C4-2B (cell line): ENCODE measurements around the gene SSX2IP.
A peak's percentile ranks its signal among the peaks of the same experiment; 100 is the strongest.

ENCODE experiments used
- H3K27ac ChIP-seq: fragments of 450-650 bp; 2 replicates; pipeline ENCODE4 v1.5.1; 2017
- CTCF ChIP-seq: fragments of 450-650 bp; conservative IDR thresholded peaks from 2 replicates; pipeline ENCODE4 v1.5.1; 2017; ENCODE audit warnings: mild to moderate bottlenecking
- ZFX ChIP-seq: fragments of 450-650 bp; IDR thresholded peaks from 2 replicates; pipeline ENCODE4 v1.6.1; 2017

Gene SSX2IP

GRCh38 chr1:84693785-84694184 lies 3.5 kb upstream of the SSX2IP start:
- no peak overlapping the region for H3K27ac ChIP-seq
- TF ChIP-seq CTCF: no peak
- TF ChIP-seq ZFX: no peak

DNA sequence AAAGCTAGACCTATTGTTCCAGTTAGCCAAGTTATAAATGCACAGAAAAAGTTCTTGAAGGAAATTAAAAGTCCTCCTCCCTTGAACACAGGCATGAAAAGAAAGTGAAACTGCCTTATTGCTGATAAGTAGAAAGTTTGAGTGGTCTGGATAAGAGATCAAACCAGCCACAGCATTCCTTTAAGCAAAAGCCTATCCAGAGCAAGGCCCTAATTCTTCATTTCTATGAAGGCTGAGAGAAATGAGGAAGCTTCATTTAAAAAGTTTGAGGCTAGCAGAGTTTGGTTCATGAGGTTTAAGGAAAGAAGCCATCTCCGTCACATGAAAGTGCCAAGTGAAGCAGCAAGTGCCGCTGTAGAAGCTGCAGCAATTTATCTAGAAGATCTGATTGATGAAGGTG lies 2.7 kb upstream of the SSX2IP start:
- H3K27ac ChIP-seq: no peak overlapping the region
- TF ChIP-seq CTCF: no peak

DNA sequence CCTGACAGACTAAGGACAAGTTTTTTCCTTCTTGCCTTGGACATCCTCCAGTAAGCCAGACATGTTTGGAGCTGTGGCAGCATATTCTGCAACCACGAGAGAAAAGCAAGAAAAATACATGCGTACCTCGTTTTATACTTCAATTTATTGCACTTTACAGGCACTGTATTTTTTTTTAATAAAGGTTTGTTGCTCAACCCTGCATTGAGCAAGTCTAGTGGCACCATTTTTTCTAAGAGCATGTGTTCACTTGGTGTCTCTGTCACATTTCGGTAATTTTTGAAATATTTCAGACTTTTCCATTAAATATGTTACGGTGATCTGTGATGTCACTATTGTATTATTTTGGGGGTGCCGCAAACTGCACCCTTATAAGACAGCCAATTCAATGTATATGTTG lies 2.1 kb upstream of the SSX2IP start:
- TF ChIP-seq CTCF: no peak
- no peak for TF ChIP-seq ZFX
- H3K27ac ChIP-seq: no peak overlapping the region

GRCh38 chr1:84691122-84691783 lies 992 bp upstream of the SSX2IP start:
- peak overlapping the region; percentile 87 for H3K27ac ChIP-seq
- TF ChIP-seq CTCF (no peak), ZFX (no peak)

DNA sequence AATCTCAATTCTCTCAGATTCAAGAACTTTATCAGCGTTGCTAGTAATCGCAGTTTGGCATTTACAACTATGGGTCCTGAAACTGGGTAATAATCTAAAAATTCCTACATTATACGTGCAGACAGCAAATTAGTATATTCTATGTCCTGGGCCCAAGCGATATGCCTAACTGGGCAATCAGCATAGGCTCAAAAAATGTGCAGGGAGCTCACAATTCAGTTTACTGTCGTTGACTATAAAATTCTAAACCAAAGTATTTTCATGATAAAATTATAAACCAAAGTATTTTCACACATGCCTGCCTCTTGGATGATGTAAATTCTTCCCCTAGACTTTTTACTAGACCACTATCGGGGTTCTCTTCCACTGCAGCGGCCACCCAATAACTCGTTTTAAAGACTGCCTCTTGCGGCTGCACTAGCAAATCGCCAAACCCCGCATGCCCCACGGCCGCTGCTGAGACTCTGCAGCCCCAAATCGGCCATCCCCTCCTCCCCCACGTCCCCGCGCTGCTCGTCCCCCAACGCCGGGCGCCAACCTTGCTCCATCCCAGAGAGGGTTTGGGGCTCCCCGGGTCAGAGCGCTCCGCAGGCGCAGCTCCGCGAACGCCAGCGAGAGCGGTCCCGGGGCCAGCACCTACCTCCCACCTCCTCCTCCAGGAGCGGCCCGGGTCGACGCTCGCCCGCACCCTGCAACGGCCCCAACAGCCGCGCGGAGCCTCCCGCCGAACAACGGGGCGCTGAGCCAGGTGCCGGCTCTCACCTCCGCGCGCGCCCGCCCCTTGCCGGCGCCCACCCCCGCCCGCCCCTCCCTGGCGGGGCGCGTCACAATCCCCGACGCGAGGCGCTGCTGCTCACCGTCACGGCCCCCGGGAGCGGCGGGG lies 506 bp downstream of the SSX2IP start:
- TF ChIP-seq CTCF (peak; percentile 56), ZFX (0 out of 2 replicates have a peak, but pooled peaks have one; percentile 29)
- peak overlapping the region; percentile 87 for H3K27ac ChIP-seq

DNA sequence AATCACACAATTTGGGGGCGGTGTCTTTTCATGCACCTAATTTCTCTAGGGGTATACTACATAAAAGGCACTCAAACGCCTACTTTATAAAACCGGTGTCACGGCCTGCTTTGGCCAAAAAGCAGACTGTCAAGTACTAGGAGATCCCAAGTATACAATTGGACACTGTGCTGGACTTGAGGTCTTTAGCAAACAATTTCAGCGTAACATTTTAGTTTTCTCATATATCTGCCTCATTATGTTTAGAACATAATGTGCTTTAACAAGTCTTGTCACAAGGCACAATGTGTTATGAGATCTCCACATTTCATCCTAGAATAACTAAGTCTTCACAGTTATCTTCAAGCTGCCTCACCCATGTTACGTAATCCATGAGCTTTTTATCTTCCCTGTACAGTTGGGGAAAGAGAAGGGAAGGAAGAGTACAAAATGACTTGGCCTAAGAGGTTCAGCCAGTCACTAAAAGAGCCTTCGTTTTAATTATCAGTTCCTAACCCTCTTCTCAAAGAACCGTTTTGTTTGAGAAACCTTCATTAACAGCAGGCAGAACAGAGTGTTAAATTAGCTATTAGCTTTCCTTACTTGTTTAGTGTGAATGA lies 1.7 kb downstream of the SSX2IP start:
- H3K27ac ChIP-seq: no peak overlapping the region
- no peak for TF ChIP-seq ZFX
- no peak for TF ChIP-seq CTCF
